Measurements from ENCODE around the gene AQP3. TPM values are rescaled to one million over a fixed set of nuclear protein-coding genes. Genes with fewer than 3 reads are reported as not detected.

The AQP3 gene
- total RNA-seq, 2 experiments from 2014 or later, result 48.0 to 50.3 TPM

Small RNAs within 50 kb of the gene (microRNA-seq; reads per million reads assigned to microRNA genes)
- gene MIR6851 (ENCODE audit: borderline microRNAs expressed), result 0.67 reads per million

Other genes starting within 250 kb of the AQP3 start
- not detected for gene SPINK4, start 207.4 kb downstream of the AQP3 start, total RNA-seq
- gene BAG1, start 182.9 kb downstream of the AQP3 start, total RNA-seq, result 10 to 100 TPM; 56.8 to 64.3 TPM
- 10 to 100 TPM; 13.4 to 14.2 TPM for gene CHMP5, start 182.5 kb downstream of the AQP3 start, total RNA-seq
- gene NFX1, start 157.1 kb downstream of the AQP3 start, total RNA-seq, result 10 to 100 TPM; 32.9 to 37.9 TPM
- gene AQP7, start 45.0 kb downstream of the AQP3 start, total RNA-seq, result not detected
- 10 to 100 TPM; 41.8 to 42.3 TPM for gene NOL6, start 26.3 kb upstream of the AQP3 start, total RNA-seq
- not detected for gene ANKRD18B, start 76.7 kb upstream of the AQP3 start, total RNA-seq